Mesenteric fat pad (tissue), 1 donor: ENCODE measurements around the gene PKIB. TPM values are rescaled to one million over a fixed set of nuclear protein-coding genes. Genes with fewer than 3 reads are reported as not detected.
"Not testable (repeated sequence)": the region's sequence is repeated elsewhere in the genome, so short reads cannot be mapped to it uniquely, and the experiment has no call there.

Source experiments
- DNase-seq: peaks from one replicate; pipeline ENCODE4 v3.0.0-alpha.2; 2020; ENCODE audit warnings: low spot score
- total RNA-seq: library from RNA; stranded (reverse); fragmentation: NEBNext Ultra II Directional; extraction: Animal tissue kit (Norgen Biotek cat#: 25700); gene quantifications from one replicate; pipeline ENCODE4 v1.2.1, GENCODE V29; 2021
- donor health status: DM: yes; HTN: yes; CAD: no.

PKIB gene
- total RNA-seq, 1 donor from 2014 or later: 1.00 TPM

DNA sequence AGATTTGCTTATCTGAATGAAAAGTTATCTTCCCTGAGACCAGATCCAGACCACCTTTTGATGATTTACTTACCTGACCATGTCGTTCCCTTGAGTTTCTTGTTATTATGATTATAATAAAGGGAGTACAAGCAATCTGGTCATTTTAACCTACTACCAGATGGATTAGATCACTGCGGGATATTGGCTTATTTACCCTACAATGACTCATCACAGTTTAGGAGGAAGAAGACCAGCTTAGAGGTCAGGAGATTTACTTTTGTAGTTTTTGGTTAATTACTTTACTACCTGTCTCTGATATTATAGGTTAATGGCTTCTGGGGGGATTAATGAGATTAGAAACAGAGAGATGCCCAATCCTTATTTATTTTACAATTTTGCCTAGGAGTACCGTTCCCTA lies 10.7 kb downstream of the PKIB start:
- no peak for DNase-seq

DNA sequence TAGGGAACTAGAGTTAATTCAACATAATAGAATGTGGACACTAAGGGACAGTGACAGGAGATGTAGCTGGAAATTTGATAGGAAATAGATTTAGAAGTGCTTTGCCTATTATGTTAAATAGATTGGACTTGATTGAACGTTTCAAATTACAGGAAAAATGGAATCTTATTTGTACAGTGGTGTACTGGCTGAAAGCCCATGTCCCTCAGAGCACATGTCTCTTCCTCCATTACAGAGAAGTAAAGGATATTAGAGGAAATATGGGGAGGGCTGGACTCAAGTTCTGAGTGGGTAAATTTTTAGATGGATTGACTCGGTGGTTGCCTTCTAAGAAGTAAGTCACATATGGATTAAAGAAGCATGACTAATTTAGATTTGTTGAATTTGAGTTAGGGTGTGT lies 11.4 kb downstream of the PKIB start:
- no peak for DNase-seq

DNA sequence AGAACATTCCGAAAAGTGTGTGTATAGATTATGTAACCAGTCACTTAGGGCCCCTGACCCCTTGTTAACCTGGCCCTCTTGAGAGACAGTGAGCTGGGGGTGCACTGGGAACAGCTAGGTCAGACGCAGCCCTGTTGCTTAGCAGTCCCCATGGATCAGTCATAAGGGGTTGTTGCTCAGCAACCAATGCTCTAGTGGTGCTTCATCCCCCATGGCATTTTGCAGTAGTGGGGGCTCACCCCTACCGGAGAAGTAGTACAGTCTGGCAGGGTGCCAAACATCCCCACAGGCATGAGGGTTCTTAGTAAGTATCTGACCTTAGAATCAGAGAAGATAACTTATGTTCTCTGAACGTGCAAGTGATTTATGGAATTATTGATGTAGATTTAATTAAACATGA lies 12.3 kb downstream of the PKIB start:
- no peak for DNase-seq

DNA sequence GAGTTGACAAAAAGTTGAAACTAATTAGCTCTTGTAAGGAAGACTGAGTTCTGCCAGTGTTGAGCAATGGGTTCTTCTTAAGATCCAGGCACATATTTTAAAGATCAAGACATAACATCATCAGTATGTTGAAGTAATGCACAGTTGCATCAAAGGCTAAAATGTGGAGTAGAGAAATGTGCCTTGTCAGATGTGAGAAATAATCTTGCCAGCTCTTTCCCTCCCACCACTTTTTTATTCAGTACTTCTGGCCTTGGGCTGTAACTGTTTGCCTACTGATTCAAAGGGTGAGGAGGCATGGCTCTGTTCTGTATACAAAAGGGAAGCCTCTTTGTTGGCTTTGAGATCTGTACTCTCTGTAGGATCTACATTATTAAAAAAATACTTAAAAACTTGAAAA lies 13.1 kb downstream of the PKIB start:
- no peak for DNase-seq

DNA sequence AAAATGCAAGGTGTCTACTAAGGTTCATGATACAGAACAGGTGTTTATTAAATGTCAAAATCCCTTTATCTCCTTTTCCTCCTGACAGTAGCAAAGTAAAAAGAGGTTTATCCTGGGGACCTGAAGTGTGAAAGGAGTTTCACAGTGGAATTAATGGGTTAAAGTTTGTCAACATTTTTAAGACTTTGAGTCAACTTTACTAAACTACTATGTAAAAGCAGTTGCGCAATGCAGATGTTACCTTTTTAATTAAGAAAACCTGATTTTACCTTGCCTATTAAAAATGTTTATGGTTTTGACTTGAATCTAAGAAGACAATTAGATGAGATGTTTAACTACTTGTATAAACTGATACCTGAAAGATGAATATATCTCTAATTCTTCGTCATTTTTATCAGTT lies 14.6 kb downstream of the PKIB start:
- DNase-seq: no peak

DNA sequence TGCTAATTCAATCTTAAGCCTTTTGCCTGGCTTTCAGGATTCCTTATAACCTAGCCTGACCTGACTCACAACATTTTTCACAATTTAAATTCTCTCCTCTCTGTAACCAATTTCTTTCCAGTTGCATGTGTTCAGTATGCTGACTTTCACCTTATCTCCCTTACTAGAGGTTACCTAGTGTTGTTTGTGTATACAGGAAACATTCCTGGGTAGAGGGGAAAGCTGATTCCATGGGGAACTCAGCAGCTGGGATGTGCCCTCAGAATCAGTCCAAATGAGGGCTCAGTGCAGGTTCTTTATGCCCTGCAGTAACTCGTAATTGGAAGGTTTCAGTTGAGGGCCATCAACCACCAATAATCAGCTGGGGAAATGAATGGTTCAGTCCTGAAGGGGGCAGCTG lies 18.5 kb downstream of the PKIB start:
- DNase-seq: no peak

DNA sequence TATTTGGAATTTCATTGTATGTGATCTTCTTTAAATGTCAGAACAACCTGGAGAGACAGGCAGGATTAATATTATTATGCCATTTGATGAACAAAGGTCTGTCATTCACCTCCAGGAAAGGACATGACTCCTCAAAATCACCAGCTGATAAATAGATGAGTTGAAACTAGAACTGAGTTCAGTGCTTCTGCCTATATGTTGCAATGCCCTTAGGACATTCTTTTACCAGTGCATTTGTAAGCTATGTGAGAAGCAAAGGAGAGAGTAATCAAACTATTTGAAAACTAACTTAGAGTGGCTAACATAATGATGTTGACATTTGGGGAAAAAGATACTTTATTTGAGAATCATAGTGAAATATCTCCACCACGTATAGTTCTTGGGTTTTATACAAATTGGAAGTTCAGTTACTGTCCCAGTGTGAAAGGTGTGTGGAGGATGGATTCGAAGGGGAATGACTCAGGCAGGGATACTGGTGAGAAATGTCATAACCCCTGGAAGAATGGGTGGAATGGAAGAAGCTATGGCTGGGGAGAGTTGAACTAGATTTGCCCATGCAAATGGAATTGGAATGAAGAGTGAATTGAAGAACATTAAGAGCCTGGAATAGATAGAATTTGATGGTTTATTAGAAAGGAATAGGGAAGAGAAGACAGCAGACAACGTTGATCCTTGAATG lies 21.5 kb downstream of the PKIB start:
- DNase-seq: no peak

DNA sequence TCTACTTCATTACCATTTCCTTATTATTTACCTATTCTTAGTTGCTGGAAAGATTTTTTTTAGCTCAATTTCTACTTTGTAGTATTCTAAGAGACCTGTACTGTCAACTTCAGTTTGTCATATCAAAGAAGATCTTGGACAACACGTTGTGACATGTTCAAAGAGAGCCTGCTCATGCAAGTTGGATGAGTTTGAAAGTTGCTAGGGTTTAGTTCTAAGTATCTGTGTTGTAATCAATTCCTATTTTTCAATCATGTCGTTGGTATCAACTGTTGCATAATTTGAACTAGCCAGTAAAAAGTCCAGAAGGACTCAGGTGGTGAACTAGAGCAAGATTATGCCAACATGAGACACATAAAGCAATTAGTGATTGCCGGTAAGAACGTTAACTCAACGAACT lies 30.2 kb downstream of the PKIB start:
- no peak for DNase-seq

DNA sequence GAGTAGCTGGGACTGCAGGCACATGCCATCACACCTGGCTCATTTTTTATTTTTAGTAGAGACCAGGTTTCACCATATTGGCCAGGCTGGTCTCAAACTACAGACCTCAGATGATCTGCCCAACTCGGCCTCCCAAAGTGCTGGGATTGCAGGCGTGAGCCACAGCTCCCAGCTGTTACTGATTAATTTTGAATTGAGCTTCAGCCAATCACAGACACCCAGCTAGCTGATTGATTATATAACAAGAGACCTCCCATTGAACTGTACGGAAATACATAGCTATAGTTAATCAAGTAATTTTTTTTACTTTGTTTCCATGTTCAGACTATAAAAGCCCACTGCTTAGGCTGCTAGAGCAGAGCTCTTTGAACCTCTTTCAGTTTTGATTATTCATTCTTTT lies 31.6 kb downstream of the PKIB start:
- DNase-seq: no peak

DNA sequence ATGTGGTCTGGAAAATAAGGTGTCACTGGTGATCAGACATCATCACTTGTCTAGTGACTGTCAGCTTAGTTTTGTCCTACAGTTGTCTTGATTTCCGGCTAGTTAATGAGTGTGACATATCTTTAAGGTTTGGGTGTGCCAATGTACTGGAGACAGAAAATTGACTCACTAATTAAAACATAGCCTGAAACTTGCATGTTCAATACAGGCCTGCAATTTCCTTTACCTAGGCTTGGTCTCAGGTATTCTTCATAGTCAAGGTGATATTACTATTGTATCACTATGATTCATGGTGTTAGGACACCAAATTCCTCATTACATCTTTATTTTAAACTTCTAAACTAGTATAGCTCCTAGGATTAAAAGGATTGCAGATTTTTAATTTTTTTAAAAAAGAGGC lies 32.4 kb downstream of the PKIB start:
- not testable (repeated sequence) for DNase-seq

DNA sequence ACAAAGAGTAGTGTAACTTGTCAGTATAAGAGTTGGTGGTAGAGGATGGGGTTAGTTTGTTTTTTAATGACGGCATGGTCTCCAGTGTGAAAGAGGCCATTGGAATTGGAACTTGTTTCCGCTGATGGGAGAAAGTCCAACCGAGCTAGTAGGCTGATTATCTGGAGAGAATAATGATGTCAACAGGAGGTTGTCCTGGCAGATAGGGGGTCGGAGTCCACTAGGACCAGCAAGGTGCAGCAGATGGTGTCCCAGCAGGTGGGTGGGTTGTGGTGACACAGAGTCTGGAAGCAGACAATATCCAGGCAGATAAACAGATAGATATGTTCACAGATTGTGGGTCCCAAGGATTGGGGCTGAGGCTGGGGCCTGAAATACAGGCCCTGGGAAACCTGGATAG lies 35.1 kb downstream of the PKIB start:
- DNase-seq: no peak

DNA sequence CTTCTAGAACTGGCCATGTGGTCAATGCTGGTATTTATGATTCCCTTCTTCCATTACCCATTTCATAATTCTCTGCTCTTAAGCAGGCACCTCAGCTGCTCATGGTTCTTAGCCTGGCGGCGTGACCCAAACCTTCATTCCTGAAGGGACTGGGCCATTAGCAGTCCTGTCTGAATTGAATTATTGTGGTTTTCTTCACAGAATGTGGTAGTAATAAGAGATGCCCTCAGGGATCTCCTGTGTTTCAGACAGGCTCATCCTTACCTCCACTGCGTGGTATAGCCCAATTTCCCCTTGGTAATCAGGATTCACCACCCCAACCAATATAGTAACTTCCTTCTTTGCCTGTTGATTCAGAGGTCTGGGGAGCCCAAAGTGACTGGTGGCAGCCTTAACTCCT lies 37.6 kb downstream of the PKIB start:
- no peak for DNase-seq

DNA sequence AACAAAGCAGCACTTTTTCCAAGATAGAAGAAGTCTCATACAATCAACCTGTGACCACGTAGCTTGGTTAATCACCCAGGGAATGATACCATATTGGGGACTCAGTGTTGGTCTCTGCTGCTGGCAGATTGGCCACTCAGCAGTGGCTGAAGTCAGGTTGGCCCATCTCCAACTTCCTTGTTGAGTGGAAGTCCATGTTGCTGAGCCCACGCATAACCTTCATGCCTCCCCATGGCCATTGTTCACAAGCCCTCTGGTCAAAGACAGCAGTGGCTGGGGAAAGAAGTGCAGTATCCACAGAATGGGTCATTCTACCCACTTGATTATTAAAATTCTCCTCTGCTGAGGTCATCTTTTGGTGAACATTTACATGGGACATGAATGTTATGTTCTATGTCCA lies 38.5 kb downstream of the PKIB start:
- DNase-seq: no peak

DNA sequence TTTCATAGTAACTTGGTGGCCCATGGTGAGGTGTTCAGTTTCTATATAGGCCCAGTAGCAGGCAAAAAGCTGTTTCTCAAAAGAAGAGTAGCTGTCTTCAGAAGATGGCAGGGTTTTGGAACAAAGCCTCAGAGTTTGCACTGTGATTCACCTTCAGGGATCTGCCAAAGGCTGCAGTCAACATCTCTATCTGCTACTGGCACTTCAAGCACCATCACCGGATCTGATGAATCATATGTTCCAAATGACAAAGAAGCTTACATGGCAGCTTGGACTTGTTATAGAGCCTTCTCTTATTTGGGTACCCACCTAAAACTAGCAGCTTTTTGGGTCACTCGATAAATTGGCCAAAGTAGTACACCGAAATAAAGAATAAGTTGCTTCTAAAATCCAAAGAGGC lies 39.5 kb downstream of the PKIB start:
- no peak for DNase-seq

DNA sequence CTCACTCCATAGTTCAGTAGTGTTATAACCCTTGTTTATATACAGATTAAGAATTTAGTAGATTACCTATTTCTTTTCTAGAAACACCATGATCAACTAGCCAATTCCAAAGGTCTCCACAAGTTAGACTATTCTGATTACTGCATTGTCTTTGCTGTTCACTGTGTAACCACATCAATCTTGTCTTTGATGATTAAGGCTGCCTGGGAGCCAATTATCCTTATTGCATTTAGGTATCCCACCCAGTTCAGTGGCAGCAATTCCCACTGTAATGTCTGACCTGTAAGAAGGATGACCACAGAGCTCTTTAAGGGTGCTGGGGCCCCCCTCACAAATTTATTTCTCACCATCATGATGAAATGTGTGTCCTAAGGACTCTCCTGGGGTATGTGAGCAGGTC lies 40.2 kb downstream of the PKIB start:
- no peak for DNase-seq

DNA sequence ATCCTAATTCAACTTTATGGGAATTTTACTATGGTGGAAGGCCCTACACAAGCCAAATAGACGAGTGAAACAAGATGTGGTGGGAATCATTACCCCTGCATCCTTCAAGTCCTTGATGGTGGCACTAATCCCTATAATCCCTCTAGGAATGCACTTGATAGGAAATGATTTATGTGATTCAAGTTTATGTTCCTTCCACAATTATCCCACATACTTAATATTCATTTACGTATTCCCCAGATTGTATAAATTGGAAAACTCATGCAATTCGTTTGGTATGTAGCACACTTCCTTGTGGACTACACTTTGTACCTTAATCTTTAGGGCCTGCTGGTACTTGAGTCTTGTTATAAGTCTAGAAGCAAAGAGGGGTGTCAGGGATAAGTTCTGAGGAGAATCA lies 40.8 kb downstream of the PKIB start:
- no peak for DNase-seq

DNA sequence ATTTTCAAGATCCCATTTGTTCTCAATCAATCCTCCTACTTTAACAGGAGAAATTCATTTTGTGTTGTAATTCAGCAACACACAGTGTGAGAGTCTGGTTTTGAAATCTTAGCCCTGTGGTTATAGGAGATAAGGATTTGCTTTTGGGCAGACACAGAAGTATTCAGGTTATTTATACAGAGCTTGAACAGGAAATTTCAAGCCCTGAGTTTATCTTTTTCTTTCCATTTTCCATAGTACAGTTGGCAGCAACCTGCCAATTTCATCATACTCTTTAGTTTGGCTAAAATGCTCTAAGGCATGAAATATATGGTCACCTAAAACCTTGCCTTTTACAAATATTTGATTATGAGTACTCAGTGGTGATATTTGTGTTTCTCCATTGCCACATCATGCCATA lies 41.4 kb downstream of the PKIB start:
- DNase-seq: no peak

DNA sequence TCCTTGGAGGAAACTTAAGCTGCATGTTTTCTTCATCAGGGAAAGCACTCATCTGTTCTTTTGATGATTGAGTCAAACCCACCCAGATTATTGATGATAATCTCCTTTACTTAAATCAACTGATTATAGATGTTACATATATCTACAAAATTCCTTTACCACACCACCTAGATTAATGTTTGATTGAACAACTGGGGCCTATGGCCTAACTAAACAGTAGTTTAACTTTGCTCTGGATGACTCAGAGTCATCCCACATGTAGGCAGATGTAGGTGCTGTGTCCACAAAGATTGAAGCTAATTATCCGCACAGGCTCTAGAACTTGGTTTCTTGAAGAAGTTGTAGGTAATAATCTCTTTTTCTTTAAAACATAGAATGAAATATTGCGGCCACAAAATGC lies 42.2 kb downstream of the PKIB start:
- no peak for DNase-seq

DNA sequence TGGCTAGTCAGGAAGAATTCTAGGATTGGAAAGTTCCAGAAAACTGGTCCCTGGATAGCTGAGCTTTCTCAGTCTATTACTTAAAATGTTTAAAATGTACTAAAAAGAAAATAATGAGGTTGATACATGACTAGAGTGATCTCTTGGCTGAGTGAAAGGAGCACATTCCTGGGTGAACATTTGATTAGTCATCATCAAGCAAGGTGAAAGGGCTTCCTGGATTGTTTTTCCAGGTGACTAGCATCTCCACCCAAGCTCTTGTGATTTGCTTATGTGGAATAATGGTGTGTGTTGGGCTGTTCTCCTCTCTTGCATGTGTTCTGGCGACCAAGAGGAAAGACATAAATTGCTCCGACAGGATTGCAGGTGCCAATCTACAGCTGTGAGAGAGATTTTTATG lies 42.9 kb downstream of the PKIB start:
- DNase-seq: no peak

DNA sequence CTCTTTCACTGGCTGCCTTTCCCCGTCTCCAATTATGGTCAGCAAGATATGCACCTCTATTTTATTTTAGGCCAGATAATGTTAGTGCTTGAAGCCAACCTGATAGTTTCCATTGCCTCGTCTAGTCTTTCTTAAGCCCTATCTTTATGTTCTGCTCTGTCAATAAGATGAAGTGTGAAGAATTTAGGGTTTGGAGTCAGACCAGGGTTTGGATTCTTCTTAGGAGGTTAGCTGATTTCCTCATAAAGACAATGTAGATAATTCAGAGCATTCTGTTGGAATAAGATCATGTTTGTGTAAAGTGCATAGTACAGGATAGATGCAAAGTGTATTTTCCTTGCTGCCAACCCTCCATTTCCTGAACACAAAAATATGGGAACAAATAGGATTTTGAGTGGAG lies 43.8 kb downstream of the PKIB start:
- DNase-seq: no peak

DNA sequence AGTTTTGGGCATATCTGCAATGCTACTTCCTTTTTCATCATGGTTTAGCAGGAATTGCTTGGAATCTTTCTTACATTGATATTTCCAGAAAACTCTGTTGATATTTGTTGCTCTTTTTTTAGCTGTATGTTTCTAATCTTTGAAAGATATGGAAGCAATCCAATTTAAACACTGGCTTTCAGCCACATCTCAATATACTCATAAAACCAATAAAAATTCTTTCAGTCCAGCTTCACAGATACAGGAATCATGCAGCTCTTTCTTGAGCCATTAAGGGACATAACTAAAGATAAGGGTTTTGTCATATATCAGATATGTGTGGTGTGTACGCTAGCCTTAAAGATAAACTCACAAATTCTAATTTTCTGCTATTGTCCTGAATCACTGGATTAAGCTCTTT lies 47.4 kb downstream of the PKIB start:
- no peak for DNase-seq

DNA sequence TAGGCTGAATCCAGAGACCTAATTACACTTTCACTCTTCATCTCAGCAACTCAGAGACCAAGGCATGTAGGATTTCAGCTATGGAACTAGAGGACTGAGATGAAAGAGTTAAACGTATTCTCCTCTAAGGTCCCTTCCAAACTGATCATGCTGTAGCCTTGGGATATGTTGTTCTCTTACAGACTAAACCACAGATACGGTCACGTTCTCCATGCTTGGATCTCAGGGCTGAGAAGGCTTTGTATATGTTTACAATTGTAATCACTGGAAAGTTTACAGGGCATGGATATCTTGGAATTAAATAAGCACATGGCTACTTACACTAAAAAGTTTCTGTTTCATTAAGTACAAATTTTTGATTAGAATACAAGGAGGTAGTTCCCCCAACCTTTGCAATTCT lies 50.1 kb downstream of the PKIB start:
- no peak for DNase-seq

DNA sequence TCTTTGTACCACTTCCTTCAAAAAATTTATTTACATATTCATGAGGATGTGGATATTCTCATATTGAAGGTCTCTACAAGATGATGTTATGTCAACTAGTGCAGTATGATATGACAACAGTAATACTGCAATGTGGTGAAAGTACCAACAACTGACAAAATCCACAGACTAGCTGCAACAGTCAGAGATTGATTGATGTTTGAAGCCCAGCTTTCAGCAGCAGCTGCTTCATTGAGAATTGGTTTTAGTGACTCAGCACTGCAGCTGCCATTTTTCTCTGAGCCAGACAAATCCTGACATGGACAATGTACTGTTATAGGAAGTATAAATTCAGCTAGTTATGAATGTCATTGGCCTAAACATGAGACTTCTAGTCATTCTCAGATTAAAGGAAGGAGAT lies 53.8 kb downstream of the PKIB start:
- no peak for DNase-seq

DNA sequence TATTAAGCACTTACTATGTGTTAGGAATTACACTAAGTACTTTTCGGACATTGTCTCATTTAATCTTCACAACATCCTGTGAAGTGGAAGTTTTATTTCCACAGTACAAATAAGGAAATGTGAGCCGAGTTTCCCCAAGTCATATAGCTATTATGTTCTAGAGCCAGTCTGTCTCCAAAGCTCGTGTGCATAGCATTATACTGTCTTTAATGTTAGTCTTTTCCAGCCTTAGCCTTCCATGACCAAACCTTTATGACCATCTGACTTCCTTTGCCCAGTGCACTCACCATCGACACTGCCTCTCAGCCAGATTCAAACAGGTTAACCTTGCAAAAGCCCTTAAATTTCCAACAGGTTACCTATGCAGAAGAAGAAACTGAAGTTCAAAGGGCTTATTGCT lies 55.7 kb downstream of the PKIB start:
- DNase-seq: no peak
